ENCODE data around the gene SPATA22.

GRCh38 chr17:3448059-3448665 is 23.5 kb downstream of the SPATA22 start:
- TF ChIP-seq CTCF (IDR thresholded peaks at IDR 0.05) (no peak), POLR2A (IDR thresholded peaks at IDR 0.05) (no peak), POLR2AphosphoS5 (IDR thresholded peaks at IDR 0.05) (no peak), EP300 (IDR thresholded peaks at IDR 0.05) (no peak)

Data from gastroesophageal sphincter (tissue), 3 donors.